Sigmoid colon (tissue), 4 donors: ENCODE measurements around the gene ABHD6.

Experiments used
- POLR2A ChIP-seq, 2 donors: fragments of 450-650 bp; IDR thresholded peaks; one replicate each; pipeline ENCODE4 v1.6.1; 2016; ENCODE audit warnings: antibody characterized with exemption in 2 of 2, mild to moderate bottlenecking in 2 of 2, moderate library complexity in 2 of 2
- POLR2AphosphoS5 ChIP-seq, 4 donors: sonication (generic); formaldehyde crosslinking; IDR thresholded peaks; one replicate each; pipeline ENCODE4 v1.6.1; 2017; ENCODE audit warnings: antibody characterized with exemption in 4 of 4
- TF ChIP-seq, protein P1 (sequence below), 4 experiments: fragments of 450-650 bp in 3 of 4; fragments of 200-600 bp in 1 of 4; IDR thresholded peaks; one replicate each; pipeline ENCODE4 v1.5.1; 2016 to 2019; ENCODE audit warnings: antibody characterized with exemption in 4 of 4, mild to moderate bottlenecking in 3 of 4, moderate library complexity in 2 of 4

DNA sequence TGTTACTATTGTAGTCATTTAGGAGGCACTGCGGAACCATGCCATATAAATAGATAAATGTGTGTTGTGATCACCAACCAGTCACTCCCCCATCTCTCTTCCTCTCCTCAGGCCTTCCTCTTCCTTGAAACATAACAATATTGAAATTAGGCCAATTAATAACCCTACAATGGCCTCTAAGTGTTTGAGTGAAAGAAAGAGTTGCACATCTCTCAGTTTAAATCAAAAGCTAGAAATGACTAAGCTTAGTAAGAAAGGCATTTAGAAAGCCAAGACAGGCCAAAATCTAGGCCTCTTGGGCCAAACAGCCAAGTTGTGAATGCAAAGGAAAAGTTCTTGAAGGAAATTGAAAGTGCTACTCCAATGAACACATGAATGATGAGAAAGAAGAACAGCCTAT, 18.7 kb upstream of the ABHD6 start:
- TF ChIP-seq, protein P1, sequence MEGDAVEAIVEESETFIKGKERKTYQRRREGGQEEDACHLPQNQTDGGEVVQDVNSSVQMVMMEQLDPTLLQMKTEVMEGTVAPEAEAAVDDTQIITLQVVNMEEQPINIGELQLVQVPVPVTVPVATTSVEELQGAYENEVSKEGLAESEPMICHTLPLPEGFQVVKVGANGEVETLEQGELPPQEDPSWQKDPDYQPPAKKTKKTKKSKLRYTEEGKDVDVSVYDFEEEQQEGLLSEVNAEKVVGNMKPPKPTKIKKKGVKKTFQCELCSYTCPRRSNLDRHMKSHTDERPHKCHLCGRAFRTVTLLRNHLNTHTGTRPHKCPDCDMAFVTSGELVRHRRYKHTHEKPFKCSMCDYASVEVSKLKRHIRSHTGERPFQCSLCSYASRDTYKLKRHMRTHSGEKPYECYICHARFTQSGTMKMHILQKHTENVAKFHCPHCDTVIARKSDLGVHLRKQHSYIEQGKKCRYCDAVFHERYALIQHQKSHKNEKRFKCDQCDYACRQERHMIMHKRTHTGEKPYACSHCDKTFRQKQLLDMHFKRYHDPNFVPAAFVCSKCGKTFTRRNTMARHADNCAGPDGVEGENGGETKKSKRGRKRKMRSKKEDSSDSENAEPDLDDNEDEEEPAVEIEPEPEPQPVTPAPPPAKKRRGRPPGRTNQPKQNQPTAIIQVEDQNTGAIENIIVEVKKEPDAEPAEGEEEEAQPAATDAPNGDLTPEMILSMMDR (IDR thresholded peaks at IDR 0.05), result no peak
- no peak for TF ChIP-seq POLR2A (IDR thresholded peaks at IDR 0.05)
- no peak for TF ChIP-seq POLR2AphosphoS5 (IDR thresholded peaks at IDR 0.05)
